H1 (cell line): ENCODE results near the gene CORO1C. TPM values are rescaled to one million over a fixed set of nuclear protein-coding genes. Genes with fewer than 3 reads are reported as not detected.

Source experiments
- ATF3 ChIP-seq: IDR thresholded peaks from 2 replicates; pipeline ENCODE4 v1.6.1; 2011; ENCODE audit warnings: low read depth, mild to moderate bottlenecking, low read length; ENCODE audit not compliant: insufficient read depth
- CBX5 ChIP-seq: fragments of 300-800, 300-1000 bp; sonication (generic); IDR thresholded peaks from 2 replicates; pipeline ENCODE4 v1.7.1; 2016; ENCODE audit warnings: antibody characterized with exemption, low read length, low read depth
- CHD2 ChIP-seq: IDR thresholded peaks from 2 replicates; pipeline ENCODE4 v1.6.1; 2012; ENCODE audit warnings: low read length, improper control_type of control experiment
- CHD7 ChIP-seq: fragments of 300-600 bp; sonication (generic); IDR thresholded peaks from 2 replicates; pipeline ENCODE4 v1.7.1; 2012; ENCODE audit warnings: low read length, moderate library complexity, mild to moderate bottlenecking, inconsistent platforms; ENCODE audit not compliant: insufficient replicate concordance
- CREB1 ChIP-seq: IDR thresholded peaks from 2 replicates; pipeline ENCODE4 v1.6.1; 2012; ENCODE audit warnings: inconsistent platforms
- JUND ChIP-seq: IDR thresholded peaks from 2 replicates; pipeline ENCODE4 v1.6.1; 2011; ENCODE audit warnings: mild to moderate bottlenecking, improper control_type of control experiment, low read length
- KDM1A ChIP-seq: fragments of 200-600, 300-600 bp; sonication (generic); IDR thresholded peaks from 2 replicates; pipeline ENCODE4 v1.7.1; 2016; ENCODE audit warnings: mild to moderate bottlenecking, low read length, borderline replicate concordance
- KDM4A ChIP-seq: IDR thresholded peaks from one replicate; pipeline ENCODE4 v1.7.1; 2012; ENCODE audit warnings: low read depth, mild to moderate bottlenecking, moderate library complexity, low read length, inconsistent platforms; ENCODE audit not compliant: severe bottlenecking
- MAFK ChIP-seq: IDR thresholded peaks from 2 replicates; pipeline ENCODE4 v1.6.1; 2012; ENCODE audit warnings: low read depth, mild to moderate bottlenecking, improper control_type of control experiment, low read length
- POLR2A ChIP-seq, 2 experiments: IDR thresholded peaks; 1 replicate in 1 of 2; 2 replicates in 1 of 2; pipeline ENCODE4 v1.6.1; 2011; ENCODE audit warnings: low read depth in 2 of 2, low read length in 2 of 2, mild to moderate bottlenecking in 2 of 2; ENCODE audit errors: control extremely low read depth in 1 of 2
- POLR2AphosphoS5 ChIP-seq: IDR thresholded peaks from 2 replicates; pipeline ENCODE4 v1.6.1; 2011; ENCODE audit warnings: low read depth, low read length
- RAD21 ChIP-seq, 2 experiments: IDR thresholded peaks in 1 of 2; conservative IDR thresholded peaks in 1 of 2; 2 replicates each; pipeline ENCODE4 v1.6.1; 2011; ENCODE audit warnings: low read depth in 2 of 2, low read length in 2 of 2, improper control_type of control experiment in 1 of 2, inconsistent platforms in 1 of 2, mild to moderate bottlenecking in 1 of 2, moderate library complexity in 1 of 2
- polyA plus RNA-seq, 7 experiments: library from polyadenylated mRNA; depleted of rRNA in 3 of 7; stranded (reverse) in 5 of 7; unstranded in 2 of 7; fragments of >200 nt in 5 of 7; fragments of 200-250 nt in 2 of 7; gene quantifications; 1 replicate in 5 of 7; 2 replicates in 1 of 7; 4 replicates in 1 of 7; pipeline versions ENCODE4 v1.2.1 to v1.2.3, GENCODE V29; 2011 to 2013; ENCODE audit warnings: missing spikeins in 2 of 7, mixed read lengths in 2 of 7
- total RNA-seq: library from RNA; stranded (reverse); fragmentation: NEBNext Ultra II Directional; extraction: Animal tissue kit (Norgen Biotek cat#: 25700); gene quantifications from 2 replicates; pipeline ENCODE4 v1.2.1, GENCODE V29; 2021

The CORO1C gene
- total and polyA plus RNA-seq, 2 of the 8 experiments (the other 6 are each of a cell fraction or from before 2014, with no cell fraction given) = 72.7 to 120 TPM

- no peak for TF ChIP-seq CHD7
- TF ChIP-seq ATF3 = no peak
- no peak for TF ChIP-seq RAD21 (IDR thresholded peaks at IDR 0.05 in 1 of 2, conservative IDR thresholded peaks at IDR 0.05 in 1 of 2; ENCODE audit: low read depth in 2 of 2, low read length in 2 of 2)
- no peak for TF ChIP-seq MAFK
- TF ChIP-seq KDM4A = no peak
- TF ChIP-seq KDM1A = no peak
- no peak for TF ChIP-seq POLR2AphosphoS5
- TF ChIP-seq POLR2A (IDR thresholded peaks at IDR 0.05; ENCODE audit: control extremely low read depth in 1 of 2, low read depth in 2 of 2, low read length in 2 of 2) = no peak
- no peak for TF ChIP-seq CBX5
- no peak for TF ChIP-seq JUND
- TF ChIP-seq CHD2 = no peak
- no peak for TF ChIP-seq CREB1
These were observed 4.2 kb downstream of the CORO1C start (continued) for GRCh38 chr12:108727161-108727560.
